ENCODE measurements around the gene CD9. TPM values are rescaled to one million over a fixed set of nuclear protein-coding genes. Genes with fewer than 3 reads are reported as not detected.

Gene CD9
- polyA plus RNA-seq, 1 of the 3 experiments (the other 2 are of a cell fraction): 76.6 TPM

DNA sequence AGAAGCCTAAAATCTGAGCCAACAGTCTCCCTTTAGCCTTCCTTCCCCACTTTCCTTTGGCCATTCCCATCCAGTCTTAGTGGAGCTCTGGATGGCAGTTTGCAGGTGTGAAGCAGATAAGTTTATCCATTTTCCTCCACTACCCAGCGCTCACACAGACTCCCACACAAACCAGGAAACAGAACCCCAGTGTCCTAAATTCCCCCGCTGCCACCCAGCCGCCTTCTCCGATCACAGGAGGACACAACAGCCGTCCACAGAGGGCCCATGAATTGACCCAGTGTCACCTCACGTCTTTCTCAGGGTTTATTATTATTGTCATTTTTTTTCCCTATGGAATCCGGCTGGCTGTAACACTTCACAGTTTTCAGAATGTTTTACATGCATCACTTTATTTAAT is 16.4 kb downstream of the CD9 start:
- POLR2A ChIA-PET: no interaction called here
- Histone ChIP-seq H3K9me3 (no peaks in the 10 kb centered on the region), H3F3A (replicated peaks; ENCODE audit: insufficient read depth) (peaks cover 5% of the 10 kb centered on the region), H3K9me2 (no peaks in the 10 kb centered on the region), H3K4me1 (ENCODE audit: control insufficient read depth in 1 of 2, insufficient read depth in 2 of 2, low read depth in 1 of 2, low read length in 1 of 2) (peaks cover 36 to 46% of the 10 kb centered on the region in 2 experiments; a peak in 3 of 4 replicates), H3K9ac (peak overlapping the region; percentile 71), H3K79me2 (ENCODE audit: insufficient read depth) (no peaks in the 10 kb centered on the region; the same call in 1 of the 2 replicates), H3K27me3 (ENCODE audit: insufficient read depth) (no peaks in the 10 kb centered on the region), H2AFZ (ENCODE audit: low read depth) (no peak overlapping the region), H4K20me1 (ENCODE audit: insufficient read depth) (no peaks in the 10 kb centered on the region), H3K36me3 (replicated peaks in 1 of 2; ENCODE audit: control insufficient read depth in 1 of 2, insufficient read depth in 2 of 2, low read length in 1 of 2) (no peaks in the 10 kb centered on the region), H3K4me3 (ENCODE audit: low read depth in 2 of 2, low read length in 1 of 2) (no peak overlapping the region), H3K27ac (ENCODE audit: low read depth in 2 of 2, low read length in 1 of 2) (peak overlapping the region; percentile 61 to 96), H3K4me2 (peak overlapping the region; percentile 54)
- TF ChIP-seq EZH2phosphoT487 (IDR thresholded peaks at IDR 0.05; ENCODE audit: borderline replicate concordance, low read depth) (no peak), NRF1 (IDR thresholded peaks at IDR 0.05; ENCODE audit: low read depth, low read length) (no peak), GABPA (IDR thresholded peaks at IDR 0.05; ENCODE audit: low read depth) (no peak), EP300 (IDR thresholded peaks at IDR 0.05; ENCODE audit: borderline replicate concordance in 1 of 2, low read depth in 1 of 2, low read length in 1 of 2) (no peak), TEAD4 (IDR thresholded peaks at IDR 0.05; ENCODE audit: borderline replicate concordance, insufficient read depth) (no peak), FOSL2 (IDR thresholded peaks at IDR 0.05; ENCODE audit: borderline replicate concordance, low read depth) (no peak), RCOR1 (IDR thresholded peaks at IDR 0.05; ENCODE audit: low read length) (no peak), GATA2 (CRISPR knock-in tag; IDR thresholded peaks at IDR 0.05) (no peak), USF2 (IDR thresholded peaks at IDR 0.05; ENCODE audit: borderline replicate concordance, low read depth, low read length) (no peak), TCF12 (IDR thresholded peaks at IDR 0.05) (no peak), MAX (IDR thresholded peaks at IDR 0.05; ENCODE audit: low read depth) (no peak), SIN3A (IDR thresholded peaks at IDR 0.05; ENCODE audit: borderline replicate concordance, low read depth, low read length) (no peak), RXRA (IDR thresholded peaks at IDR 0.05; ENCODE audit: borderline replicate concordance, low read depth) (no peak), MEF2A (IDR thresholded peaks at IDR 0.05; ENCODE audit: borderline replicate concordance, low read depth) (no peak), MXI1 (IDR thresholded peaks at IDR 0.05; ENCODE audit: low read depth, low read length) (no peak), FOXM1 (IDR thresholded peaks at IDR 0.05; ENCODE audit: low read depth) (no peak)
- TF ChIP-seq, protein P1, sequence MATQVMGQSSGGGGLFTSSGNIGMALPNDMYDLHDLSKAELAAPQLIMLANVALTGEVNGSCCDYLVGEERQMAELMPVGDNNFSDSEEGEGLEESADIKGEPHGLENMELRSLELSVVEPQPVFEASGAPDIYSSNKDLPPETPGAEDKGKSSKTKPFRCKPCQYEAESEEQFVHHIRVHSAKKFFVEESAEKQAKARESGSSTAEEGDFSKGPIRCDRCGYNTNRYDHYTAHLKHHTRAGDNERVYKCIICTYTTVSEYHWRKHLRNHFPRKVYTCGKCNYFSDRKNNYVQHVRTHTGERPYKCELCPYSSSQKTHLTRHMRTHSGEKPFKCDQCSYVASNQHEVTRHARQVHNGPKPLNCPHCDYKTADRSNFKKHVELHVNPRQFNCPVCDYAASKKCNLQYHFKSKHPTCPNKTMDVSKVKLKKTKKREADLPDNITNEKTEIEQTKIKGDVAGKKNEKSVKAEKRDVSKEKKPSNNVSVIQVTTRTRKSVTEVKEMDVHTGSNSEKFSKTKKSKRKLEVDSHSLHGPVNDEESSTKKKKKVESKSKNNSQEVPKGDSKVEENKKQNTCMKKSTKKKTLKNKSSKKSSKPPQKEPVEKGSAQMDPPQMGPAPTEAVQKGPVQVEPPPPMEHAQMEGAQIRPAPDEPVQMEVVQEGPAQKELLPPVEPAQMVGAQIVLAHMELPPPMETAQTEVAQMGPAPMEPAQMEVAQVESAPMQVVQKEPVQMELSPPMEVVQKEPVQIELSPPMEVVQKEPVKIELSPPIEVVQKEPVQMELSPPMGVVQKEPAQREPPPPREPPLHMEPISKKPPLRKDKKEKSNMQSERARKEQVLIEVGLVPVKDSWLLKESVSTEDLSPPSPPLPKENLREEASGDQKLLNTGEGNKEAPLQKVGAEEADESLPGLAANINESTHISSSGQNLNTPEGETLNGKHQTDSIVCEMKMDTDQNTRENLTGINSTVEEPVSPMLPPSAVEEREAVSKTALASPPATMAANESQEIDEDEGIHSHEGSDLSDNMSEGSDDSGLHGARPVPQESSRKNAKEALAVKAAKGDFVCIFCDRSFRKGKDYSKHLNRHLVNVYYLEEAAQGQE (IDR thresholded peaks at IDR 0.05; ENCODE audit: low read depth, low read length): no peak
- TF ChIP-seq, protein P2, sequence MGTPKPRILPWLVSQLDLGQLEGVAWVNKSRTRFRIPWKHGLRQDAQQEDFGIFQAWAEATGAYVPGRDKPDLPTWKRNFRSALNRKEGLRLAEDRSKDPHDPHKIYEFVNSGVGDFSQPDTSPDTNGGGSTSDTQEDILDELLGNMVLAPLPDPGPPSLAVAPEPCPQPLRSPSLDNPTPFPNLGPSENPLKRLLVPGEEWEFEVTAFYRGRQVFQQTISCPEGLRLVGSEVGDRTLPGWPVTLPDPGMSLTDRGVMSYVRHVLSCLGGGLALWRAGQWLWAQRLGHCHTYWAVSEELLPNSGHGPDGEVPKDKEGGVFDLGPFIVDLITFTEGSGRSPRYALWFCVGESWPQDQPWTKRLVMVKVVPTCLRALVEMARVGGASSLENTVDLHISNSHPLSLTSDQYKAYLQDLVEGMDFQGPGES (IDR thresholded peaks at IDR 0.05; ENCODE audit: low read depth, low read length): no peak
- WGBS (ENCODE audit: low lambda C conversion rate): 88% methylated on average over 6 of the region's 7 CpGs
- CTCF ChIA-PET: interaction anchor here (1.1 kb wide), 1 partner anchor 21 kb away, joined by 3 read pairs; no protein-coding TSS in a partner anchor
- DNase-seq: no peak
